Measurements from ENCODE around the gene GAS6. TPM values are rescaled to one million over a fixed set of nuclear protein-coding genes. Genes with fewer than 3 reads are reported as not detected.
"Not testable (repeated sequence)": the region's sequence is repeated elsewhere in the genome, so short reads cannot be mapped to it uniquely, and the experiment has no call there.

Gene GAS6
- polyA plus RNA-seq, 4 donors = 23.6 to 57.1 (median 29.3) TPM

- no peak for DNase-seq (ENCODE audit: low read depth in 4 of 4, low spot score in 3 of 4)
These were observed 21.4 kb downstream of the GAS6 start for GRCh38 chr13:113842336-113843062.

GRCh38 chr13:113841353-113841650 lies 22.6 kb downstream of the GAS6 start:
- DNase-seq (ENCODE audit: low read depth in 4 of 4, low spot score in 3 of 4) = no peak

DNA sequence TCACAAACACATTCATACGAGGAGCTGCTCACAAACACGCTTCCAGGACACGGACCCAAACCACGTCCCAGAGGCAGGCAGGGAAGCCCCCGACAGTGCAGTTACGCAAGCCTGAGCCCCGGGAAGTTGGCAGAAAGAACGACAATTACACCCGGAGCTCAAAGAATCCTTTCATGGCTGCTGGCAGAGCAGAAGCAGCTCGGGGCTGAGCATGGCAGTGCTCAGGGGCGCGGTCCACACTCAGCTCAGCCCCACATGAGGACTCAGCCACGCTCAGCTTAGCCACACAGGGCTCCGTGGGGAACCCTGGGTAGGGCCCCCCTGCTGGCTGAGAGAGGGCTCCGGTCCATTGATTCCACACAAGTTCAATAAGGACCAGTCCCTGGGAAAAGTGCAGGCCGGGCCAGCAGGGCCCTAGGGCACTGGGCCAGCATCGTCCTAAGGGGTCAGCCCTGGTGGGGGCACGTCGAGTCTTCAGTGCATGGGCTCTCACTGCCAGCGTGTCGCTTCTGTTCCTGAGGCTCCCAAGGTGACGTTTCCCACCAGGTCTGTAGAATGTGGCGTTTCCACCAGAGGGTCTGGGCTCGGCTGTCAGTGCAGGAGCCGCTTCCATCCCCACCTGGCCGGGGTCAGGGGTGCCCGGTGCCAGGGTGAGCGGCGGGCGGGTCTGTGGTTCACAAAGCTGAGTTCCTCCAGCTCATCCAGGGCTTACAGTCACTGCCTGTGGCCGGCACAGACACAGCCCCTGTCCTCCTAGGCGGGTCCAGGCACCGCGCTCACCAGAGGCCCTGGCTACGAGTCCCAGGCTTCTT lies 23.1 kb downstream of the GAS6 start:
- no peak for DNase-seq (ENCODE audit: low read depth in 4 of 4, low spot score in 3 of 4)

DNA sequence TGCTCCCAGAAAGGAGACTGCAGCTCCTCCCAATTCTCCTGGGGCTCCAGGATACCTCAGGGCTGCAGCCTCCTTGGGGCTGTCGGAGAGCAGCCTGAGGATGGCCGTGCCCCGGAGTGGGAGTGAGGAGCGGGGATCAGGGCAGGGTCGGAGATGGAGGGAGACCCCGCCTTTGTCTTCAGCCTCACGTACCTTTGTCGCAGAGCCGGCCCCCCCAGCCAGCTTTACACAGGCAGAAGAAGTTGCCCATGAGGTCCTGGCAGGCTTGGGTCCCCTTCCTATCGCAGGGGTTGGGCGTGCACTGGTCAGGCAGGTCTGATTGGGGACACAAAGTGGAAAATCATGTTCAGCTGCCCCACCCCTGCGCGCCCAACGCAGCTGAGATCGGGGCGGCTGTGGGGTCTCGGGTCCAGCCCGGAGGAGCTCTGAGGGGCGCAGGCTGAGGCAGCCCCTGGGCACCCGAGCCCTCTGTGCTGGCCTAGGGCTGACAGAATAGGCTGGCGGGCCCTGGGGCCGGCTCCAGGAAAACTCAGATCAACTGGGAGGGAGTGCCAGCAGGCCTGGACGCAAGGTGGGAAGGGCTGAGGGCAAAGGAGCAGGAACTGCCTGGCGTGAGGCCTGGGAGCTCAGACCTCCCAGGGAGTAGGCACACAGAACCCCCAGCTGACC lies 24.2 kb downstream of the GAS6 start:
- DNase-seq (ENCODE audit: low read depth in 4 of 4, low spot score in 3 of 4) = no peak

DNA sequence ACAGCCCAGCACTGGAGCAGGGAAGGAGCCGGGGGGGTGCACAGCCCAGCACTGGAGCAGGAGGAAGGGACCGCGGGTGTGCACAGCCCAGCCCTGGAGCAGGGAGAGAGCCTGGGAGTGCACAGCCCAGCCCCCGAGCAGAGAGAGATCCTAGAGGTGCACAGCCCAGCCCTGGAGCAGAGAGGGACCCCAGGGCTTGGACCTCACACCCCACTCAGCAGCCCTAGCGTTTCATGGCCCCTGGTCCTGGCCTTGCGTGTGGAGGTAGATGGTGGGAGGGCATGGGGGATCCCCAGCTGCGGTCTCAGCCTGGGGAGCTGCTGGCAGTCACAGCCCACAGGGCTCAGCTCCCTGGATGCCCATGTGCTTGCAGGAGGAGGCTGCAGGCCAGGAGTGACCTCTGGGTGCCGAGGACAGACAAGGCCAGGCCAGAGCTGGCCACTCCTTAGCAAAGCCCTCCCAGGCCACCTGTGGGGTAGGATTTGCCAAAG lies 25.1 kb downstream of the GAS6 start:
- no peak for DNase-seq (ENCODE audit: low read depth in 4 of 4, low spot score in 3 of 4)

DNA sequence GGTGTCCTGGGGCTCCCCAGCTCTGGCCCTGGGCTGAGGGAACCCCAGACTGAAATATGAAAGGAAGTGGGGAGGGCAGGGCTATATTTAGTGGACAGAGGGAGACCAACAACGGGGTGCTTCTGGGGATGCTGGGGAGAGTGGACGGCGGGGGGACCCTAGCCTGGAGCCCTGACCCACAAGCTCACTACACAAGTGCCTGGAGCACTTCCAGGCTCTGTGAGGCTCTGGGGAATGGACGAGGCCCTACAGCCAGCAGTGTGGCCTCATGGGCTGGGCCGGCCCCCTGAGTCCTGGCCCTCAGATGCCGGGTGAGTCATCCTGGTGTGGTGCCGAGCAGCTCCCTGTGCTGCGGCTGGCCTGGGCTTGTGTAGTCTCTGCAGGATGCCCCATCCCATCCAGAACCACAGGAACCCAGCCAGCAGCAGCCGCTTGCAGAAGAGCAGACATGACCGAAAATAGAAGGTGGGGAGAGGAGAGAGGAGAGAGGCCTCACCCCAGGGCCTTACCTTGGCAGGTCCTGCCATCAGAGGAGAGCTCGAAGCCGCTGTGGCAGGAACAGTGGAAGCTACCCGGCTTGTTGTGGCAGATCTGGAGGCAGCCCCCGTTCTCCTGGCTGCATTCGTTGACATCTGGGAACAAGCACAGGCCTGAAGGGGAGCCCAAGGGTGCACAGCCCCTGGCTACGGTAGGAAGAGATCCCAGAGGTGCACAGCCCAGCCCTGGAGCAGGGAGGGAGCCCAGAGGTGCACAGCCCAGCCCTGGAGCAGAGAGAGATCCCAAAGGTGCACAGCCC lies 26.1 kb downstream of the GAS6 start:
- DNase-seq (ENCODE audit: low read depth in 4 of 4, low spot score in 3 of 4) = no peak

DNA sequence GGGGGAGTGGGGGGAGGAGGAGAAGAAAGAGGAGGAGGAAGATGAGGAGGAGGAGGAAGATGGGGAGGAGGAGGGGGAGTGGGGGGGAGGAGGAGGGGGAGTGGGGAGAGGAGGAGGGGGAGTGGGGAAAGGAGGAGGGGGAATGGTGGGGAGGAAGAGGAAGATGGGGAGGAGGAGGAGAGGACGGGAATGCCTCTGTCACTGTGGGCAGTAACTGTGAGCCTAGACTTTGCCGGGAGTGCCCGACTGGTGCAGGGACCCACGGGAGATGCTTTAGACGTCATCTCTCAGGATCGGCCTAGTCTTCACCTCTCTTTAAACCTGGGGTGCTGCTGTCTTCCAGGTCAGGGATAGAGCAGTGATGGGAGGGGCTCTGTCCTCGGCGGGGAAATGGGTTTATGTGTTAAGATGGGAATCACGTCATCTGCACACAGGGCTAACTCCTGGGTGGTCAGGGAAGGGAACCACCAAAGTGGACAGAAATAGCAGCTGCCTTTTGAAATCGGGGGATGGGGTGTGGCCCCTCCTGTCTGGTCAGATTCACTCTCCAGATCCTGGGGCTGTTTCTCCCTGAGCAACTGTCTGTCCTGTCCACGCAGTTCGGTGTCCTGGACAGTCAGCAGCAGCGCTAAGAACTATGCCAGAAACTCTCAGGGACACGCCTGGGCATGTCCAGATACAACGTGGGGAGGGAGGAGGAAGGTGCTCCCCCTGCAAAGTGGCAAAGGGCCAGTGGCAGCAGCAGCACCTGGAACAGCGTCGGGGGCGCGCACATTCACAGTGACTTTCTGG lies 26.9 kb downstream of the GAS6 start:
- DNase-seq (ENCODE audit: low read depth in 4 of 4, low spot score in 3 of 4) = no peak

GRCh38 chr13:113835461-113836270 lies 28.2 kb downstream of the GAS6 start:
- DNase-seq (ENCODE audit: low read depth in 4 of 4, low spot score in 3 of 4) = no peak

DNA sequence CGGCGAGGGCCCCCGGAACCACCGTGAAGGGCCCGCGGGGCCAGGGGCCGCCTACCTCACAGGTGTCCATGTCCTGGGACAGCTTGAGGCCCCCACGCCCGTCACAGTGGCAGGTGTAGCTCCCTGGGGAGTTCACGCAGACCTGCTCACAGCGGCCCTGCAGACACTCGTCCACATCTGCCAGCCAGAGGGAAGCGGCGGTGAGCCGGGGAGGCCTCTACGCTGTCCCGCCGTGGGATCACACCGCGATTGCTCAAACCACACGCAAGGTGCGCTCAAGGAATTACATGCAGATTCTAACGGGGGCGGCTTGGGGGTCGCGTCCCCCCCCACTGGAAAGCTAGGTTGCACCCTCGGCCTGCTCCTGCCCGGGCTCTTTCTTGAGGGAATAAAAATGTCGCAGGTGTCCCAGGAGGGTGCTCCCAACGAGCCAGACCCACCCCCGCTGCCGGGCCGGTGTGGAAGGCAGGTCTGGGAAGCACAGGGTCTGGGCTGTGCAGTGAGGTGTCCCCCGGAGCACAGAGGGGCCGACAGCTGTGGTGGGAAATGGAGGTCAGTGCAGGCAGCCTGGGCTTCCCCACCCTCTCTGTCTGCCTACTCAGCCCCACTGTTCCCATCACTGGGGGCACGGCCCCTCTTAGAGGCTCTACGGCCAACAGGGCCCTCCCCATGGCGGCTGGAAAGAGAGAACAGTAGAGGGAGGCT lies 29.2 kb downstream of the GAS6 start:
- no peak for DNase-seq (ENCODE audit: low read depth in 4 of 4, low spot score in 3 of 4)

DNA sequence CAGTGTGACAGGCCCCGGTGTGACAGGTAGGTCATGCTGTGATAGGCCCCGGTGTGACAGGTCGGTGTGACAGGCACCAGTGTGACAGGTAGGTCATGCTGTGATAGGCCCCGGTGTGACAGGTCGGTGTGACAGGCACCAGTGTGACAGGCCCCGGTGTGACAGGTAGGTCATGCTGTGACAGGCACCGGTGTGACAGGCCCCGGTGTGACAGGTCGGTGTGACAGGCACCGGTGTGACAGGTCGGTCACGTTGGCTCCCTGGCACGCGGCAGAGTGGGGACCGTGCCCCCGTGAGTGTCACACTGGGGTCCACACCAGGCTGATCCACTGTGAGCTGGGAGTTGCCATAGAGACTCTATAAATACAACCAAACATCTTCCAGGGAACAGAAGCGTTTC lies 29.9 kb downstream of the GAS6 start:
- not testable (repeated sequence) for DNase-seq (ENCODE audit: low read depth in 4 of 4, low spot score in 3 of 4)

- DNase-seq (ENCODE audit: low read depth in 4 of 4, low spot score in 3 of 4) = no peak
These were observed 30.6 kb downstream of the GAS6 start for GRCh38 chr13:113833111-113833830.

GRCh38 chr13:113832631-113833030 lies 31.2 kb downstream of the GAS6 start:
- no peak for DNase-seq (ENCODE audit: low read depth in 4 of 4, low spot score in 3 of 4)

GRCh38 chr13:113832205-113832604 lies 31.7 kb downstream of the GAS6 start:
- DNase-seq (ENCODE audit: low read depth in 4 of 4, low spot score in 3 of 4) = no peak

- no peak for DNase-seq (ENCODE audit: low read depth in 4 of 4, low spot score in 3 of 4)
These were observed 32.8 kb downstream of the GAS6 start for GRCh38 chr13:113831061-113831460.

- not testable (repeated sequence) for DNase-seq (ENCODE audit: low read depth in 4 of 4, low spot score in 3 of 4)
These were observed 33.4 kb downstream of the GAS6 start for GRCh38 chr13:113830426-113830950.

GRCh38 chr13:113828282-113828825 lies 35.5 kb downstream of the GAS6 start:
- no peak for DNase-seq (ENCODE audit: low read depth in 4 of 4, low spot score in 3 of 4)

GRCh38 chr13:113827021-113827420 lies 36.9 kb downstream of the GAS6 start:
- DNase-seq (ENCODE audit: low read depth in 4 of 4, low spot score in 3 of 4) = no peak

All from left renal pelvis (tissue), 4 donors.